ENCODE data around the gene FN3KRP.
"Not testable (repeated sequence)": the region's sequence is repeated elsewhere in the genome, so short reads cannot be mapped to it uniquely, and the experiment has no call there.

FN3KRP gene

DNA sequence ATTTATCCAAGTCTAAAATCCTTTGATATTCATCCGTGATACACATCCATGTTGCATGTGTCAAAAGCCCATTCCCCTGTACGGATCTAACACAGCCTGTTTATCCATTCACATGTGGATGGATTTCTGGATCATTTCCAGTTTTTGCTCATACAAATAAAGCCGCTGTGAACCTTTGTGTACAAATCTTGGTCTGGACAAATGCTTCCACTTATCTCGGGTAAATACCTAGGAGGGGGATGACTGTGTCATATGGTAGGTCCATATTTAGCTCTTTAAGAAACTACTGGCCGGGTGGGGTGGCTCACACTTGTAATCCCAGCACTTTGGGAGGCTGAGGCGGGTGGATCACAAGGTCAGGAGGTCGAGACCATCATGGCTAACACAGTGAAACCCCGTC is 29.0 kb downstream of the FN3KRP start:
- DNase-seq, result no peak

DNA sequence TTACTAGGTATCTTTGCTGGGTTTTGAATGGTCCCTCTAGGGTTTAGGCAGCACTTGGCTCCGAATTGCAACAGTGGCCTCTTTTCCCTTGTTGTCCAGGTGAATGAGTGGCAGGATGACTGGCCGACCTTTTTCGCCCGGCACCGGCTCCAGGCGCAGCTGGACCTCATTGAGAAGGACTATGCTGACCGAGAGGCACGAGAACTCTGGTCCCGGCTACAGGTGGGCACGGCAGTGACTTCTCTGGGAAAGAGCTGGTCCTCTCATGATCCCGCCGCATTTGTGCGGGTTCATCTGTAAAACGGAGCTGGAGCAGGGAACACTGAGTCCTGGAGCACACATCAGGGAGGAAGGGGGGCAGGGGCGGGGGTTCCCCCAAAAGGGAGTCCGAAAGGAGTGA is 32.2 kb downstream of the FN3KRP start:
- no peak for DNase-seq

DNA sequence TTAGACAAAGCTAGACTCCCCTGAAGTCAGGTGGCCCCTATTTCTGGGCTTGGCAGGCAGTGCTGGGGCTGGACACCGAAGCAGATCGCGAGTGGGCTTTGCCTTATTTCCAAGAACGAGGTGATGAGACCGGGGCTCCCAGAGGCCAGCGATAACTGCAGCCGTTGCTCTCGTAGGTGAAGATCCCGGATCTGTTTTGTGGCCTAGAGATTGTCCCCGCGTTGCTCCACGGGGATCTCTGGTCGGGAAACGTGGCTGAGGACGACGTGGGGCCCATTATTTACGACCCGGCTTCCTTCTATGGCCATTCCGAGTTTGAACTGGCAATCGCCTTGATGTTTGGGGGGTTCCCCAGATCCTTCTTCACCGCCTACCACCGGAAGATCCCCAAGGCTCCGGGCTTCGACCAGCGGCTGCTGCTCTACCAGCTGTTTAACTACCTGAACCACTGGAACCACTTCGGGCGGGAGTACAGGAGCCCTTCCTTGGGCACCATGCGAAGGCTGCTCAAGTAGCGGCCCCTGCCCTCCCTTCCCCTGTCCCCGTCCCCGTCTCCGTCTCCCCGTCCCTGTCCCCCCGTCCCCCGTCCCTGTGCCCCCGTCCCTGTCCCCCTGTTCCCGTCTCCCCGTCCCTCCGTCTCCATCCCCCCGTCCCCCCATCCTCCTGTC is 33.9 kb downstream of the FN3KRP start:
- DNase-seq, result no peak

DNA sequence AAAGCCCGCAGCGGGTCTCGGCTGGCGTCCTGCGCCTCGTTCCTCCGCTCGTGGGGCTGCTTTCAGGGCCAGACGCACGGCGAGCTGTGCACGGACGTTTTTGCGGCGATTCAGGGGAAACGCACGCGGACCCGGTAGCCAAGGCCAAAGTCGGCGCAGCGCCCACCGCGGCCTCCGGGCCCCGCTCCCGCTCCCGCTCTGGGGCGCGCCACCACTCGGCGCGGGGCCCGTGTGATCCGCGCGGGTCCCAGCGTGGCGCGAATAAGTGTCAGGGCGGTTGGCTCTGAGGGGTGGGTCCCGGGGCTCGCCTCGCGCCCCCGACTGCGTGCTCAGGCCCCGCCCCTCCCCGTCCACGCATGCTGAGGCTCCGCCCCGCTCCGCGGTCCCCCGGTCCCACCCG is 34.7 kb downstream of the FN3KRP start:
- no peak for DNase-seq

DNA sequence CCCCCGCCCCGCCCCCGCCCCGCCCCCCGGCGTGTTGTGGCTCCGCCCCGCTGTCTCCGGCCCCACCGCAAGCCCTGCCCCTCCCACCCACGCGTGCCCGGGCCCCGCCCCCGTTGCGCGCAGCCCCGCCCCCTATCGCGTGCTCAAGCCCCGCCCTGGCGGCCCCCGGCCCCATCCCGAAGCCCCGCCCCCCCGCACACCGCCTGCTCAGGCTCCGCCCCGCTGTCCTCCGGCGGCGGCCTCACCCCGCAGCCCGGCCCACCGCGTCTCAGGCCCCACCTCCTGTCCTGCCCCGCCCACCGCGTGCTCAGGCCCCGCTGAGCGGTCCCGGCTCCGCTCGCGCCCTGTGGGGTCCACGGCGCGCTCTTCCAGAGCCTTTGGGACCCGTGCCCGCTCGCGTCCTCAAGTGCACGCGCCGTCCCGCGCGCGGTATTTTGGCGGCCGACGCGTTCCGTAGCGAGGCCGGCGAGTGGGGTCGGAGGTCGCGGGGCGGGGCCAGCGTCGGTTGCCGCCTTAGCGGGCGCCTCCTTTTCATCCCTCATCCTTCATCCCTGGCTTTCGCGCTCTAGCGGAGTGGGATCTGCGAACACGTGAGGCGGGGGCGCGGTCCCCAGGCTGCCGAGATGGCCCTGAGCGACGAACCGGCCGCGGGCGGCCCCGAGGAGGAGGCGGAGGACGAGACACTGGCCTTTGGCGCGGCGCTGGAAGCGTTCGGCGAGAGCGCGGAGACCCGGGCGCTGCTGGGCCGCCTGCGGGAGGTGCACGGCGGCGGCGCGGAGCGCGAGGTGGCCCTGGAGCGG is 35.3 kb downstream of the FN3KRP start, which contains the start of gene TBCD:
TBCD (plus strand) TSS at position 495 of the 800 bp plus-strand sequence; CDS start at position 624, 129 bp downstream.
- DNase-seq, result peak; percentile 93

DNA sequence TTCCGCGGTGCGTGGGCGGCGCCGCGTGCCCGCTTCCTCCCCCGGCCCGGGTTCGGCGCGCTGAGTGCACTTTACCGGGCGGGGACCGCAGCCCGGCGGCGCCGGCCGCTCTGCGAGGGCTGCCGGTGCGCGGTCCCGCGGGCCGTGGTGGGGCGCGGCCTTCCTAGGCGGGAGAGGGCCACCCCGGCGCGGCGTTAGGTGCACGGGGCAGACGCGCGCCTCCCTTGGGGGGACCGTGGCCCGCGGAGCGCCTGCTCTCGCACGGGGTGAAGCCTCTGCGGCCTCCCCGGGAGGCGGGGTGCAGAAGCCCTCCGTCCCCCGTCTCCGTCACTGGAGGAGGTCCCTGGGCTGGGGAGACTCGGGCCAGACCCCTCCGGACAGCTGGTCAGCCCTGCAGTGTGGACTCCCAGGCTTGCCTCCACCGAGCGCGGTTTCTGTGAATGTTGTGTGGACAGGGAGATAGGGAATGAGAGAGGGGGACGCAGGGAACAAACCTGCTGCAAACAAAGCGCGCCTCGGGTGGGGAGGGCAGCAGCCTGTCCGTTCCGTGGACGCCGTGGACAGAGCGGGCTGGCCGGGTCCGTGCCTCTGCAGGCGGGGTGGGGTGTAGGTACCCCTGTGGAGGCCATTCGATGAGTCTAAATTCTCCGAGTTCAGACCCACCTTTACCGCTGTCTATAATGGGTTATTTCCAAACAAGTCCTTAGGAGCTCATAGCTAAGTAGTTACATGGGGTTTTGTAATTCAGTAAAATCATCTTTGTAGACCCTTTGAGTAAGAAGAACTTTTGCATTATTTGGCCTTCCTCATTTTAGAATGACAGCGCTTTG is 36.1 kb downstream of the FN3KRP start:
- no peak for DNase-seq

DNA sequence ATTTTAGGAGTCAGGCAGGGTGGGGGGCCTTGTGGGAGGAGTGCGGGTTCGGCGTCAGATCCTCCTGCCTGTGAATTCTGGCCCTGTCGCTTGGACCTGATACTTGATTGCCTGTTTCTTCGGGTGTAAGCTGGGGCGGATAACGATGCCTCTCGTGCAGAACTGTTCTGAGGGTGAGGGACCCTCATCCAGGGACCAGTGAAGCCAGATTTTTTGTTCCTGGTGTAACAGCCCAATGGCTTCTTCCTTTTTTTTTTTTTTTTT is 36.6 kb downstream of the FN3KRP start:
- DNase-seq, result no peak

DNA sequence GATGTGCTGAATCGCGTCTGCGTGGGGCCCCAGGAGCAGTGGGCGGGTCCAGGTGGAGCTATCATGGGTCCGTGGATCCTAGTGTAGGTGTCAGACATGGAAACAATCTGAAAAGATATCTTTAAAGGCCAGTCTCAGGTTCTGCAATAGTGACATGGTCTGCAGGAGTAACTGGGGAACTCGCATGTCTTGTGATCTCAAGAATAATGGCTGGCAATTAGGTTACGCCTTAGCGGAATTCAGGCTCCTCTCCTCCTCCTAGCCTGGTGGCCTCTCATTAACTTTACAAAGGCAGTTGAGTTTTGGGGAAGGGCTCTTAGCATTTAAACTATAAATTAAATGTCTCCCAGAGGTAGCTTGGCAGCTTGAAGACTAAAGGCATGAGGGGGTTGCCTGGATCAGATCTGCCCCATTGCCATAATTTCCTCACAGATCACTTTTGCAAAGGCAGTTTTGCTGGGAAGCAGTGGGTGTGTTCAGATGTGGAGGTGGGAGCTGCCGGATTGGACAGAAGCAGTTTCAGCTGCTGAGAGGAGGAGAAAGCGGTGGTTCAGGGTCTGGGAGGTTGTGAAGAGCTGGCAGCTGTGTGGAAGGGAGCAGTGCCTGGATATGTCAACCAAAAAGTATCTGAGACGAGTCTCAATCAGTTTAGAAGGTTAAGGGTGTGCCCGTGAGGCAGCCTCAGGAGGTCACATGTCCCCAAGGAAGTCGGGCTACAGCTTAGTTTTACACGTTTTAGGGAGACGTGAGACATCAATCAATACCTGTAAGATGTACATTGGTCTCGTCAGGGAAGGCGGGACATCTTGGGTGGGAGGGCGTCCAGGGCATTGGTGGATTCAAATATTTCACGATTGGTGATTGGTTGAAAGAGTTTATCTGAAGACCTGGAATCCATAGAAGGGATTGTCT is 38.0 kb downstream of the FN3KRP start:
- DNase-seq, result peak; percentile 64

DNA sequence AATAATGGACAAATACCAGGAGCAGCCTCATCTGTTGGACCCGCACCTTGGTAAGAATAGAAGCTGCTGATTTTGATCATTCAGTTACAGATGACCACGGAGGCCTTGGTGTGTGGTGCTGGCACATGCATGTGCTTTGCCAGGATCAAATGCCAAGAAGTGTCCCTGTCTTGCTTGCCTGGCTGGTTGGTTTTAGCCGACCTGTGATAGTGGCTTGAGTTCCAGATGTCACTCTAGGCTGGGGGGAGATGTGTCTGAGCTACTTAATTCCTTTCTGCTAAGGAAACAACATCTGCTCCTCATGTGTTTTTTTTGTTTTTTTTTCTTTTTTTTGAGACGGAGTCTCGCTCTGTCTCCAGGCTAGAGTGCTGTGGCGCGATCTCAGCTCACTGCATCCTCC is 39.7 kb downstream of the FN3KRP start:
- no peak for DNase-seq

DNA sequence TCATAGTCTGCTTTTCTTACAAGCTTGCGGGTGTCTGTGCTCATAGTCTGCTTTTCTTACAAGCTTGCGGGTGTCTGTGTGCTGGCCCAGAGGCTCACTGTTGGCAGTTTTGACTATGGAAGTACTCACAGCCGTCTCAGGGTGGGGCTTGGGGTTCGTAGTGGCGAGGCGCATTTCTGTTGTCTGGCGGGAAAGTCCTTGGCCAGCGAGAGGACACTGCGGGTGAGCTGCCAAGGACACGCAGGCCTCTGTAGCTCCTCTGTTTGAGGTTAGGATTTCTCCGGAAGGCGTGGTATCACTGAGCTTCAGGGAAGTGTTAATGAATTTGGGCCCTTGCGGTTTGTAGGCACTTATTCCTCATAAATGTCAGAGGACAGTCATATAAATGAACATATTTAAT is 48.9 kb downstream of the FN3KRP start:
- DNase-seq, result peak; percentile 10

DNA sequence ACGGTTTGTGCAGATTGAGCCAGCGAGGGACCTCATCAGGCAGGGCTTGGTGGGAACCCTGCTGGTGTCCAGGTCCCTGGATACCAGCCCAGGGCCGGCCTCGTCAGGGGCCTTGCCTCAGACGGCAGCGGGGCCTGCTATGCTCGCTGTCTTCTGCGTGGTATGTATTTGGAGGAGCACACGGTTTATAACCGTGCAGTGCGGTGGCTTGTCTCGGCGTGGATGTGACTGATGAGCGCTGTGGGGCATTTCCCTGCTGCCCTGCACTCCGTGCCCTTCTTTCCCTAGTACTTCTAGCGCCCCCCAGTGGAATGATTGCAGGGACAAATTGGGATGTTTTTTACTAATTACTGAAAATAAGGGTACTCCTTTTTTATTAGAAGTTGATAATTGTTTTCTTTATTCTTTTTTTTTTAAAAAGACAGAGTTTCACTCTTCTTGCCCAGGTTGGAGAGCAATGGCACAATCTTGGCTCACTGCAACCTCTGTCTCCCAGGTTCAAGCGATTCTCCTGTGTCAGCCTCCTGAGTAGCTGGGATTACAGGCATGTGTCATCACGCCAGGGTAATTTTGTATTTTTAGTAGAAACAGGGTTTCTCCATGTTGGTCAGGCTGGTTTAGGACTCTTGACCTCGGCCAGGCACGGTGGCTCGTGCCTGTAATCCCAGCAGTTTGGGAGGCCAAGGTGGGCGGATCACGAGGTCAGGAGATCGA is 50.7 kb downstream of the FN3KRP start:
- peak; percentile 40 for DNase-seq

DNA sequence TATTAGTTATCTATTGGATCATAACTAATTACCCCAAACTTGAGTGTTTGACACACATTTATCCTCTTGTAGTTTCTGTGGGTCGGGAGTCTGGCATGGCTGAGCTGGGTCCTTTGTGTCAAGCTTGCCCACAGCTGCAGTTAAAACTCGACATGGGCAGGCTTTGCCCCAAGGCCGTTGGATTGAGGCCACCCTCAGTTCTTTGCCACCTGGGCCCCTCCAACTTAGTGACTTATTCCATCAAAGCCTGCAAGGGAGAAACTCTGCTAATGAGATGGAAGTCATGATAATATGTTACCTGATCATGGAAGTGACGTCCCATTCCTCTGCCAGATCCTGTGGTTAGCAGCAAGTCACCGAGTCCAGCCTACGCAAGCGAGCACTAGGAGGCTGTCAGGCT is 52.5 kb downstream of the FN3KRP start:
- peak; percentile 18 for DNase-seq

DNA sequence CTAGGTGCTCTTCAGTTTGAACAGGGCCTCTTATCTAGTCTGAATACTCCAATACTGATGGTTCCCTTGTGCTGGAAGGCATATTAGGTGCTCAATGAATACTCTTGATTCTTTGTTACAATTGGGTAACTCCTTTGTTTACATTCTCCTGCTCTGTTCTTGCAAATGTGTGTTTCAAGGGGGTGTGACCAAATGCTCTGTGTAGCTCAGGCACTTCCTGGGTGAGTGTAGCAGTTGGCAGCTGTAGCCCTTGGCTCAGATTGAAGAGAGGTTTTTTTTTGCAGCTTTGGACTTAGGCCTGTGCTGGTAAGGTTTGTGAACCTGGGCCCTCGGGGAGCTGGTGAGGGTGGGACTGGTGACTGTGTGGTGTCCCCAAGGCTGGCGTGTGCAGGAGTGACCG is 55.5 kb downstream of the FN3KRP start:
- no peak for DNase-seq

DNA sequence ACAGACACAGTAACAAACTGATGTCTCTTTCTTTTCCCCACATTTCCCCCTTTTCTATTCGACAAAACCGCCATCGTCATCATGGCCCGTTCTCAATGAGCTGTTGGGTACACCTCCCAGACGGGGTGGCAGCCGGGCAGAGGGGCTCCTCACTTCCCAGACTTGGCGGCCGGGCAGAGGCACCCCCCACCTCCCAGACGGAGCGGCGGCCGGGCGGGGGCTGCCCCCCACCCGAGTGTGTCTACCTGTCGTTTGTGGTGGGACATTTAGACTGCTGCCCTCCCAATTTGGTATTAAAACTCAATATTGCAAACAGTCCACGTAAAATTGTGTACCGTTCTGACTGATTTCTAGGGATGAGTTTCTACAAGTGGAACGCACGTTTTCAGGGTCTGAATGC is 58.0 kb downstream of the FN3KRP start:
- not testable (repeated sequence) for DNase-seq

DNA sequence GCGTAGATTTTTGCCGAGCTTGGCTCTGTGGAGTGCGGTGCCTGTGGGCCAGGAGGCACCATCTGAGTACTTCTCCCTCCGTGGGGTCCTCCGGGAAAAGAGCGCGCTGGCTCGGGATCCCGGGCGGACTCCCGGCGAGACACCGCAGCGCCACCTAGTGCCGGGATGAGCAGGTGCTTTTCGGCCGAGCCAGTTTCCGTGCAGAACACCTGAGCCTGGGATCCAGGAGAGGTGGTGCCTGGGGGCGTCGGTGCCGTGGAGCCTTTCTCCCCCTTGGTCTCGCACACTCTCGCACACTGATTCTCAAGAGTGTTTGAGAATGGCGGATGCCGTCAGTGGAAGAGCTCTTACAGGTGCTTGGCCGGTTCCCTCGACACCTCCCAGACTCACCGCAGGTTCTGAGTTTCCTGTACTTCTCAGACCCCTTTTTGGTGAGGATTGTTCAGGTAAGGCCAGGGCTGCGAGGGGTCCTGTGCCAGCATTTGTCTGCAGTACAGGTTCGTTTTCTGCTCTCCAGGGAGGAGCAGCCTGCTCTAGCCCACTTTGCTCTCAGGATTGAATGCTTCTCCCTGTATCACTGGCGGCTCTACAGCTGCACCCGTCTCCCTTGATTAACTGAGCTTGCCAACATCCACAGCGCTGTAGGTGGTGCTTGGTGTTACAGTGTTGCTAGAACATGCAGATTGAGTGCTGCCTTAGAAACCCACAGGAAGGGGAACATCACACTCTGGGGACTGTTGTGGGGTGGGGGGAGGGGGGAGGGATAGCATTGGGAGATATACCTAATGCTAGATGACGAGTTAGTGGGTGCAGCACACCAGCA is 58.7 kb downstream of the FN3KRP start:
- DNase-seq, result no peak

DNA sequence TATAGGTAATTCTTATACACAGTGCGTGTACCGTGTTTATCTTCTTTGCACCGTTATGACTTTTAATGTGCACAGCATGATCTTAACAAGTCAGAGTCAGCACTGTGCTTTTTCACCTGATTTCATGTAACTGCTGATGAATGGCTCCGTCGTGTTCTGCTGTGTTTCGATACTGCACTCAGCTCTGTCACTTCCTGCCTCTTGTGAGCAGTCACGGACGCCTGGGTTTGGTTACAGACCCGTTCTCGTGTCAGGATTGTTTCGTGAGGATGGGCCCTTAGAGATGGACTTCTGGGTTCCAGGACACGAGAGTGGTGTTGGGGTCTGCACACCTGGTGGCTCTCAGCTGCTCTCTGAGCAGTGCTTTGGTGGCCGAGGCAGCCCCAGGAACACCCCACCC is 59.9 kb downstream of the FN3KRP start:
- DNase-seq, result no peak
